ENCODE data around the gene PHF21A. TPM values are rescaled to one million over a fixed set of nuclear protein-coding genes. Genes with fewer than 3 reads are reported as not detected.

PHF21A gene
- total and polyA plus RNA-seq, 2 donors (not counting 3 experiments of a cell fraction or from before 2014, with no cell fraction given): 14.1 to 30.5 TPM

GRCh38 chr11:45934580-45935318 lies 186.5 kb downstream of the PHF21A start:
- Histone ChIP-seq H3K9me3 (replicated peaks; ENCODE audit: control insufficient read depth, insufficient read depth, low read length) (no peaks in the 10 kb centered on the region), H3K36me3 (ENCODE audit: control insufficient read depth in 2 of 2, extremely low read depth in 1 of 2, insufficient read depth in 2 of 2, low read length in 2 of 2) (peaks cover 0 to 35% of the 10 kb centered on the region in 2 experiments), H3K27me3 (ENCODE audit: control insufficient read depth in 2 of 2, insufficient read depth in 2 of 2, low read length in 2 of 2) (no peaks in the 10 kb centered on the region), H3K4me1 (ENCODE audit: control insufficient read depth, extremely low read depth, insufficient read depth, low read length) (no peaks in the 10 kb centered on the region), H3K4me3 (replicated peaks in 1 of 3; ENCODE audit: insufficient read depth in 1 of 3, low read depth in 1 of 3, low read length in 3 of 3) (no peak overlapping the region), H3K27ac (ENCODE audit: insufficient read depth, low read depth, low read length) (no peak overlapping the region), H3K9ac (replicated peaks; ENCODE audit: extremely low read depth, insufficient read depth, low read length) (no peak overlapping the region), H3K9me1 (replicated peaks; ENCODE audit: control insufficient read depth, extremely low read depth, insufficient read depth, low read length) (no peaks in the 10 kb centered on the region), H4K20me1 (replicated peaks; ENCODE audit: control insufficient read depth, extremely low read depth, insufficient read depth, low read length) (no peaks in the 10 kb centered on the region), H3K79me2 (ENCODE audit: control insufficient read depth, insufficient read depth, low read length) (no peaks in the 10 kb centered on the region), H3K4me2 (ENCODE audit: insufficient read depth, low read length) (no peak overlapping the region), H2AFZ (ENCODE audit: low read depth, low read length) (no peak overlapping the region)
- TF ChIP-seq EZH2 (IDR thresholded peaks at IDR 0.05; ENCODE audit: borderline replicate concordance, low read depth, low read length, severe bottlenecking): no peak
- no peak for TF ChIP-seq MAX (IDR thresholded peaks at IDR 0.05; ENCODE audit: insufficient read depth, insufficient read length)
- no peak for TF ChIP-seq GATA2 (IDR thresholded peaks at IDR 0.05; ENCODE audit: insufficient read depth, insufficient read length, low read depth, low read length)
- no peak for TF ChIP-seq MYC (IDR thresholded peaks at IDR 0.05; ENCODE audit: low read depth, low read length)
- TF ChIP-seq JUN (IDR thresholded peaks at IDR 0.05; ENCODE audit: borderline replicate concordance, insufficient read depth, insufficient read length, low read depth): no peak
- TF ChIP-seq POLR2A (IDR thresholded peaks at IDR 0.05; ENCODE audit: low read depth, low read length): no peak
- TF ChIP-seq CTCF (IDR thresholded peaks at IDR 0.05; ENCODE audit: extremely low read depth in 1 of 2, insufficient read depth in 1 of 2, low read depth in 1 of 2, low read length in 2 of 2): no peak
- TF ChIP-seq FOS (IDR thresholded peaks at IDR 0.05; ENCODE audit: borderline replicate concordance, insufficient read depth, low read length): no peak
- no peak for TF ChIP-seq POLR2AphosphoS5 (IDR thresholded peaks at IDR 0.05; ENCODE audit: insufficient read depth, low read depth, low read length)
- ChIA-PET CTCF (no interaction called here), POLR2A (no interaction called here)
- BruUV-seq (replicated peaks): no TSS peak
- dilution Hi-C loops (cut with MboI; ENCODE audit: extremely low pct_ligation_motif_present, low sequenced_read_pairs): no loop called here
- intact Hi-C loops (cut with micrococcal nuclease): no loop called here
- DNase-seq (ENCODE audit: low read depth, low spot score): no peak
- no peak for FAIRE-seq

All from endothelial cell of umbilical vein (primary cell).